GM12878 (cell line): Measurements from ENCODE around the gene GOPC.

Source experiments
- CTCF ChIP-seq, 3 experiments: IDR thresholded peaks in 2 of 3; conservative IDR thresholded peaks in 1 of 3; 2 replicates each; pipeline ENCODE4 v1.5.1; 2011; ENCODE audit warnings: low read depth in 3 of 3, low read length in 3 of 3, mild to moderate bottlenecking in 3 of 3, control low read depth in 2 of 3, moderate library complexity in 2 of 3, inconsistent platforms in 1 of 3, mixed read lengths in 1 of 3; ENCODE audit not compliant: control insufficient read depth in 2 of 3, insufficient read depth in 1 of 3; ENCODE audit errors: extremely low read depth in 1 of 3
- EGR1 ChIP-seq, 2 experiments: IDR thresholded peaks; 1 replicate in 1 of 2; 2 replicates in 1 of 2; pipeline ENCODE4 v1.6.1; 2011 to 2012; ENCODE audit warnings: low read depth in 2 of 2, low read length in 2 of 2, borderline replicate concordance in 1 of 2, mild to moderate bottlenecking in 1 of 2, moderate library complexity in 1 of 2
- ELK1 ChIP-seq: IDR thresholded peaks from 2 replicates; pipeline ENCODE4 v1.6.1; 2012; ENCODE audit warnings: low read depth, low read length, improper control_type of control experiment
- PAX5 ChIP-seq: IDR thresholded peaks from 2 replicates; pipeline ENCODE4 v1.6.1; 2011; ENCODE audit warnings: low read depth, low read length, borderline replicate concordance
- POLR2AphosphoS5 ChIP-seq: IDR thresholded peaks from 2 replicates; pipeline ENCODE4 v1.6.1; 2011; ENCODE audit warnings: mild to moderate bottlenecking, low read length, inconsistent platforms
- REST ChIP-seq: IDR thresholded peaks from 2 replicates; pipeline ENCODE4 v1.6.1; 2012; ENCODE audit warnings: mild to moderate bottlenecking, low read depth, low read length
- TAF1 ChIP-seq: IDR thresholded peaks from 2 replicates; pipeline ENCODE4 v1.6.1; 2011; ENCODE audit warnings: mild to moderate bottlenecking, low read depth, low read length, borderline replicate concordance

- no peak for TF ChIP-seq TAF1
- no peak for TF ChIP-seq CTCF (IDR thresholded peaks at IDR 0.05 in 2 of 3, conservative IDR thresholded peaks at IDR 0.05 in 1 of 3; ENCODE audit: control insufficient read depth in 2 of 3, extremely low read depth in 1 of 3, insufficient read depth in 1 of 3, low read depth in 3 of 3, low read length in 3 of 3)
- TF ChIP-seq POLR2AphosphoS5, result no peak
- no peak for TF ChIP-seq REST
- TF ChIP-seq PAX5, result no peak
- no peak for TF ChIP-seq EGR1 (IDR thresholded peaks at IDR 0.05; ENCODE audit: borderline replicate concordance in 1 of 2, low read depth in 2 of 2, low read length in 2 of 2)
- no peak for TF ChIP-seq ELK1
Observed at GRCh38 chr6:117585647-117586046, 16.7 kb downstream of the GOPC start.
